ENCODE measurements around the gene HELZ. TPM values are rescaled to one million over a fixed set of nuclear protein-coding genes. Genes with fewer than 3 reads are reported as not detected.

The HELZ gene
- total RNA-seq, 2 experiments from 2014 or later: 98.2 to 109 TPM

DNA sequence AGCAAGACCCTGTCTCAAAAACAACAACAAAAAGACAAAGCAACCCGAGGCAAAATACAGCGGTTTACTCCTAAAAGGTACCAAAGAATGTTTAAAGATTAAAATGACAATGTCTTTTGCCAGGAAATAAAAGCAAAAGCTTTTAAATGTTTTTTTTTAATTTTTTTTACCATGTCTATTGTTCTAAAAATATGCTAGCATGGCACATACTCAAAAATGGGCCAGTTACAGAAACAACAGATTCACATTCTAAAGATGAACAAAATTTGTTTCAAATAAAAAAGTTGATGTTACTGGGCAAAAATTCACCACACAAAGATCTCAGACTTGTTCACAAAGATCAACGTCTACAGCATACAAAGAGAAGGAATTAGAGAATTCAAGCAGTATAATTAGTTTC is 159.6 kb downstream of the HELZ start:
- POLR2A ChIA-PET: no interaction called here
- peaks cover 47% of the 10 kb centered on the region for H3K36me3 Mint-ChIP-seq (ENCODE audit: low read depth)
- no peaks in the 10 kb centered on the region for H3K27me3 Mint-ChIP-seq
- no peaks in the 10 kb centered on the region for H3K9me3 Mint-ChIP-seq
- CTCF ChIA-PET: no interaction called here
- no peak overlapping the region for H3K27ac Mint-ChIP-seq
- peaks cover 22% of the 10 kb centered on the region for H3K4me1 Mint-ChIP-seq
- no peak for DNase-seq
- no peak overlapping the region for H3K4me3 Mint-ChIP-seq

DNA sequence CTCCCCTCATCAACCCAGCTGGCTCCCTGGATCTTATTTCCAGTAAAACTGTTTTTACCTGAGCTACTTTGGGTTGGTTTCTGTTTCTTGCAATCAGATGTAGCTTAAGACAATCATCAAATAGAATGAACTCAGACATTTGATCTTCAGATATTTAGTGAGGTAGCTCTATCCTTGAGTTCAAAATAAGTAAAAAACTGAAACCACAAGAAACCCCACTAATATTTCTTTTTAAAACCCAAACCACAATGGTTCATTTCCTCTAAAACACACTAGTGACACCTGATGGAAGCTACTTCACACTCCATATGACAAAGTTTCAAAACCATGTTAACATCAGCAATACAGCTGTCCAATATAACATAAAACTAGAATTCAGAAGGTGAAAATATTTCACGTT is 162.9 kb downstream of the HELZ start:
- H3K36me3 Mint-ChIP-seq (ENCODE audit: low read depth): peaks cover 34% of the 10 kb centered on the region
- POLR2A ChIA-PET: interaction anchor here (0.9 to 1.6 kb wide), 2 partner anchors 13 to 354 kb away, joined by 3 to 4 read pairs; no protein-coding TSS in a partner anchor
- H3K9me3 Mint-ChIP-seq: no peaks in the 10 kb centered on the region
- CTCF ChIA-PET: interaction anchor here (0.5 to 1.7 kb wide), 10 partner anchors 10 to 1980 kb away, joined by 3 to 6 read pairs (median 3); no protein-coding TSS in a partner anchor
- DNase-seq: no peak
- H3K27ac Mint-ChIP-seq: peak overlapping the region; percentile 79
- no peak overlapping the region for H3K4me3 Mint-ChIP-seq
- H3K4me1 Mint-ChIP-seq: peaks cover 19% of the 10 kb centered on the region
- no peaks in the 10 kb centered on the region for H3K27me3 Mint-ChIP-seq

DNA sequence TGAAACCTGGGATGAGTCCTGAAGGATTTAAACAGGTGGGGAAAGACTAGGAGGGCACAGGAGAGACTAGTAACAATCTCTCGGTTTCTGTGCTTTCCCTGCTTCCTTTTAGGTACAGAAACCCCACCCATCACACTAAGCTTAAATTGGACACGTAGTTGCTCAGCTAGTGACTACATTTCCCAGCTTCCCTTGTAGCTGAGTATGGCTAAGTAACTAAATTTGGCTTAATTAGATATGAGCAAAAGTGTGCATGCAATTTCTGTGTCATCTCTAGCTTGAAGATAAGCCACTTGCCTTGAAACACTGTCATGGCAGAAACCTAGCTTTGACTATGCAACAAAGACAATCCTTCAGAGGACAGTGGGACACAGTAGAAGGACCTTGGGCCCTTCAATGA is 164.2 kb downstream of the HELZ start:
- Mint-ChIP-seq H3K27ac (peak overlapping the region; percentile 26), H3K4me1 (peaks cover 19% of the 10 kb centered on the region), H3K27me3 (no peaks in the 10 kb centered on the region), H3K9me3 (no peaks in the 10 kb centered on the region), H3K36me3 (ENCODE audit: low read depth) (peaks cover 27% of the 10 kb centered on the region), H3K4me3 (no peak overlapping the region)
- ChIA-PET CTCF (interaction anchor here (0.6 kb wide), 1 partner anchor 66 kb away, joined by 3 read pairs; no protein-coding TSS in a partner anchor), POLR2A (no interaction called here)
- no peak for DNase-seq

DNA sequence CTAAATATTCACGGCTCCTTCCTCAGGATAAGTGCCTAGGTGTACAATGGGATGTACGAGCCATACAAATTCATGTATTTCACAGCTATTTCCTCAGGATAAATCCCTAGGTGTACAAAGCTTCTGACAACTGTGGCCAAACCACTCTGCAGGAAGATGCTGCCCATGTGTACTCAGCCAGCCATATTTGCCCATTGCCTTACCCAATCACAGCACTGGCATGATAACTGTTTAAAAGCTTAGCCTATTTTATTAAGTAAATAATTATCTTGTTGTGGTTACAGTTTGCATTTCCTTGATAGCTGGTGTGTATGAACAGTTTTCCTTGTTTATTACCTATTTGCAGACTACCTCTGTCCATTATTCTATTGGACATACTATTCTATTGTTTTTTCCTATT is 165.5 kb downstream of the HELZ start:
- H3K36me3 Mint-ChIP-seq (ENCODE audit: low read depth): peaks cover 25% of the 10 kb centered on the region
- H3K4me1 Mint-ChIP-seq: peaks cover 19% of the 10 kb centered on the region
- CTCF ChIA-PET: interaction anchor here (0.6 kb wide), 1 partner anchor 834 kb away, joined by 3 read pairs; no protein-coding TSS in a partner anchor
- no peak for DNase-seq
- no peaks in the 10 kb centered on the region for H3K27me3 Mint-ChIP-seq
- no peaks in the 10 kb centered on the region for H3K9me3 Mint-ChIP-seq
- POLR2A ChIA-PET: no interaction called here
- no peak overlapping the region for H3K4me3 Mint-ChIP-seq
- H3K27ac Mint-ChIP-seq: no peak overlapping the region

DNA sequence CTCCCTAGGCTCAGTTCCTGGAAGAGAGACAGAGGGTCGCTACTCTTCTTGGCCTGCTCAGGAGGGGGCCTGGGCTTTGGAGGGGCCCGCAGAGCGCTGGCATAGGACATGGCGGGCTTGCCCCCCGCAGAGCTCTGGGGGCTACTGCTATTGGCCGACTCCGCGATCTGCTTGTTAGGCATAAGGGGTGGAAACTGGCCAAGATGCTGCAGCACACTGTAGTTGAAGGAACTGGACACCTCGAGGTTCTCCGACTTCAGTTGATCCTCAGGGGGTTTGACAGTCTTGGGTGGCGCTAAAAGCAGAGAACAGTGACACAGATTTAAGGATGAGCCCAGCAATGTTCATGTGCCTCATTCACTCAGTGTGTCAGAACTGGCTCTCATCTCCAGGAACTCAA is 166.7 kb downstream of the HELZ start:
- Mint-ChIP-seq H3K4me3 (no peak overlapping the region), H3K9me3 (no peaks in the 10 kb centered on the region), H3K36me3 (ENCODE audit: low read depth) (peaks cover 28% of the 10 kb centered on the region), H3K4me1 (peaks cover 15% of the 10 kb centered on the region), H3K27ac (no peak overlapping the region), H3K27me3 (no peaks in the 10 kb centered on the region)
- DNase-seq: no peak
- CTCF ChIA-PET: no interaction called here
- POLR2A ChIA-PET: interaction anchor here (1.1 kb wide), 1 partner anchor 9 kb away, joined by 4 read pairs; no protein-coding TSS in a partner anchor

DNA sequence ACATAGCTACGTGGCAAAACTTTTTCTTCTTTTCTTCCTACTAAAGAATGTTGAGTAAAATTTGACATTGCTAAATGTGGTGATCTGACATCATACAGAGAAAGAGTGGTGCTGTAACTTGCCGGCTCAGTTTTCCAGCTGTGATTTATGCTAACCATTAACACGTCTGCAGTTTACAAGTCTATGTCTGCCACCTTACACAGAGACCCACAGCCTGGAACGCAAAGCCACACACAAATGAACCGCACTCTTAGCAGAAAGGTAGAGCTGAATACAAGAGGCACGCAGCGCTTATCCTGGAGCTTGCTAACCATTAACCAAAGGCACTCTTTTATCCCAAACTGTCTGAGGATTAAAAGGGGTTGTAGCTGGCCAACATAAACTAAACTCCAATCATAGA is 168.7 kb downstream of the HELZ start:
- POLR2A ChIA-PET: interaction anchor here (0.5 kb wide), 1 partner anchor 166 kb away, joined by 3 read pairs; no protein-coding TSS in a partner anchor
- Mint-ChIP-seq H3K36me3 (ENCODE audit: low read depth) (peaks cover 28% of the 10 kb centered on the region), H3K9me3 (no peaks in the 10 kb centered on the region), H3K27ac (no peak overlapping the region), H3K27me3 (no peaks in the 10 kb centered on the region), H3K4me3 (no peak overlapping the region), H3K4me1 (peaks cover 5% of the 10 kb centered on the region)
- CTCF ChIA-PET: no interaction called here
- no peak for DNase-seq

DNA sequence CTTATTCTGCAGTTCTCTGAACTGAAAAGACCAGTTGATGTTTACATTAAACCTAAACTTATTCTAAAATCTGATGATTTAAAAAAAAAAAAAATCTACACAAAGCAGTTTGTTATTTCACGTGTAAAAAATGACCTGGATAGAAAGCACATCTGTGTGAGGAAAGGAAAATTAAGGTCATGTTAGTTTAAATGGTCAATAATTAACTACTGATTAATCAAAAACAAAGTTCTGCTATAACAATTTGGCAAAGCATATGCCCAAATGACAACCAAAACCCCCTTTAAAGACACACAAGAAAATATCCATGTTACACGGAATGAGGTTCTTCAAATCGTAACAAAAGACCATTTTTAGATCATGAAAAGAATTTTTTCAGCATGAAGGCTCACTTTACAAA is 170.2 kb downstream of the HELZ start:
- H3K9me3 Mint-ChIP-seq: no peaks in the 10 kb centered on the region
- H3K4me3 Mint-ChIP-seq: no peak overlapping the region
- no peaks in the 10 kb centered on the region for H3K27me3 Mint-ChIP-seq
- no peak overlapping the region for H3K27ac Mint-ChIP-seq
- H3K4me1 Mint-ChIP-seq: no peaks in the 10 kb centered on the region
- POLR2A ChIA-PET: no interaction called here
- CTCF ChIA-PET: no interaction called here
- peaks cover 33% of the 10 kb centered on the region for H3K36me3 Mint-ChIP-seq (ENCODE audit: low read depth)
- DNase-seq: no peak

DNA sequence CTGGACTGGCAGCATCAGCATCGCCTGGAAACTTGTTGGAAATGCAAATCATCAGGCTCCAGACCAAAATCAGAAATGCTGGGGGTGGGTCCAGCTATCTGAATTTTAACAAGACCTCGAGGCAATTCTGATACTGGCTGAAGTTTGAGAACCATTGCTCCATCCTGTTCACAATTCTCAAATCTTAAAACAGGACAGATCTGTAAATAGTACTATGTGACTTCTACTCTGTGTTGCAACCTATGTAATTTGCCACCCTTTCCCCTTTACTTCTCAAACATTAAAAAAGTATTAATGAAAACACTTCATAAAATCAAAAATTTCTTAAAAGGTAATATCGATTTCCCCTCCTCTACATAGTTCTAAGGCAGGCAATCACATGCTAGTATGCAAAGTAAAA is 172.1 kb downstream of the HELZ start:
- no peak for DNase-seq
- ChIA-PET POLR2A (no interaction called here), CTCF (no interaction called here)
- no peak overlapping the region for H3K27ac Mint-ChIP-seq
- H3K36me3 Mint-ChIP-seq (ENCODE audit: low read depth): peaks cover 27% of the 10 kb centered on the region
- no peak overlapping the region for H3K4me3 Mint-ChIP-seq
- H3K4me1 Mint-ChIP-seq: no peaks in the 10 kb centered on the region
- H3K27me3 Mint-ChIP-seq: no peaks in the 10 kb centered on the region
- no peaks in the 10 kb centered on the region for H3K9me3 Mint-ChIP-seq

DNA sequence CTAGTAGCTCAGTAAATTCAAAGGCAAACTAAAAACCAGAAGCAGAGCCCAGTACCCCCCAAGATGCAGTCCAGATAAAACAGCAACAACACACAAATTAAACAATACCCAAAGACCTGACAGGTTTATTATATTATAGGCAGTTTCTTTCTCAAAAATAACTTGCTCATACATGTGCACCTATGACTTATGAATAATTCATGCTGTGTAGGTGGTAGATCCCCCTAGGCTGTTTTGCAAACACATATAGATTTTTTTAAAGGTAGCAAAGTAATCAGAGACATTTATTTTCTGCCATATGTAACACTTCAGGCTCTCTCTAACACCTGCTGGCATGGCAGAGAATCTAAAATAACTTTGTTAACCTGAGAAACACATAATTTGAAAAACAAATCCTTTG is 173.4 kb downstream of the HELZ start:
- Mint-ChIP-seq H3K9me3 (no peaks in the 10 kb centered on the region), H3K4me3 (no peak overlapping the region), H3K4me1 (no peaks in the 10 kb centered on the region), H3K27ac (no peak overlapping the region), H3K36me3 (ENCODE audit: low read depth) (peaks cover 24% of the 10 kb centered on the region), H3K27me3 (no peaks in the 10 kb centered on the region)
- ChIA-PET POLR2A (no interaction called here), CTCF (interaction anchor here (0.6 to 1.6 kb wide), 2 partner anchors 11 to 239 kb away, joined by 3 to 6 read pairs; no protein-coding TSS in a partner anchor)
- DNase-seq: no peak

DNA sequence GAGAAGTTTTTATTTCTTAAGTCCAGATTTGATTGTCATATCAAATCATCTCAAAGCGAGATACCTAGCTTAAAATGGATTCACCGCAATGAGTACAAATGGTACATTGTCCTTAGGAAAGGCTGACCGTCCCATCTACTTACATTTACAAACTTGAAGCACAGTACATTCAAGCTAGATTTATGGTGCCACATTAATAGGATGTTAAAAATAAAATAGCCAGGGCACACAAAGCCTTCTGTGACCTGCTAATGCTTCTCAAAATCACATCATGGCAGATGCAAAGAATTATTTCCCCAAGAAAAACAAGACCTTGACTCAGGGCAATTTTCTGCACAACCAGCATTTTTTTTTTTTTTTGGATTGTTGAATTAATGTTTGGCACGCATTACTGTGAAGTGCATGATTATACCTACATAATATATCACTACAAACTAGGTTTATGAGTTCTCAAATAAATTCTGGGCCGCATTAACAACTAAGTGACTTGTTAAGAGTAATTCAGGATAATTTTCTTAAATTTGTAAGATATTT is 175.3 kb downstream of the HELZ start:
- no peak overlapping the region for H3K27ac Mint-ChIP-seq
- ChIA-PET POLR2A (interaction anchor here (1.2 to 2.1 kb wide), 2 partner anchors 8 to 12 kb away, joined by 3 to 4 read pairs; no protein-coding TSS in a partner anchor), CTCF (interaction anchor here (0.5 kb wide), 1 partner anchor 201 kb away, joined by 5 read pairs; no protein-coding TSS in a partner anchor)
- H3K36me3 Mint-ChIP-seq (ENCODE audit: low read depth): peaks cover 18% of the 10 kb centered on the region
- no peak overlapping the region for H3K4me3 Mint-ChIP-seq
- H3K4me1 Mint-ChIP-seq: no peaks in the 10 kb centered on the region
- no peaks in the 10 kb centered on the region for H3K27me3 Mint-ChIP-seq
- no peaks in the 10 kb centered on the region for H3K9me3 Mint-ChIP-seq
- DNase-seq: no peak

DNA sequence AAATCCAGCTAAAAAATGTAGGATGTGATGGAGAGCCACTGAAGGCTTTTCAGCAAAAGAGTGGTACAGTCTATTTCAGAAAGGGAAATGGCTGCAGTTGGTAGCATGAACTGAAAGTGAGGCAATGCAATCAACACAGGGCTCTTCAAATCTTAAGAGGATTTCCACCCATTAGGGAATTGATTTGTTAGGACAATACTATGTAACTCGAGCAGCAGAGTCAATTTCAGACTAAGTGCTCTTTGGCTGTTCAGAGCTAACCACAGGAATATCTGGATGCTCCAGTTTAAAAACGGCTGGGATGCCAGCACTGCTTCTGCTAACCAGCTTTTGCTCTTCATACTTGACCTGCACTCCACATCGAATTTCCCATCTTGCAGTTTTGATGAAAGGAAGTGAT is 176.0 kb downstream of the HELZ start:
- H3K27ac Mint-ChIP-seq: no peak overlapping the region
- H3K4me1 Mint-ChIP-seq: no peaks in the 10 kb centered on the region
- no peak overlapping the region for H3K4me3 Mint-ChIP-seq
- DNase-seq: no peak
- H3K27me3 Mint-ChIP-seq: no peaks in the 10 kb centered on the region
- no peaks in the 10 kb centered on the region for H3K9me3 Mint-ChIP-seq
- ChIA-PET CTCF (interaction anchor here (0.5 kb wide), 1 partner anchor 201 kb away, joined by 5 read pairs; no protein-coding TSS in a partner anchor), POLR2A (interaction anchor here (1.0 to 2.1 kb wide), 4 partner anchors 9 to 290 kb away, joined by 3 to 4 read pairs (median 3); no protein-coding TSS in a partner anchor)
- H3K36me3 Mint-ChIP-seq (ENCODE audit: low read depth): peaks cover 17% of the 10 kb centered on the region

DNA sequence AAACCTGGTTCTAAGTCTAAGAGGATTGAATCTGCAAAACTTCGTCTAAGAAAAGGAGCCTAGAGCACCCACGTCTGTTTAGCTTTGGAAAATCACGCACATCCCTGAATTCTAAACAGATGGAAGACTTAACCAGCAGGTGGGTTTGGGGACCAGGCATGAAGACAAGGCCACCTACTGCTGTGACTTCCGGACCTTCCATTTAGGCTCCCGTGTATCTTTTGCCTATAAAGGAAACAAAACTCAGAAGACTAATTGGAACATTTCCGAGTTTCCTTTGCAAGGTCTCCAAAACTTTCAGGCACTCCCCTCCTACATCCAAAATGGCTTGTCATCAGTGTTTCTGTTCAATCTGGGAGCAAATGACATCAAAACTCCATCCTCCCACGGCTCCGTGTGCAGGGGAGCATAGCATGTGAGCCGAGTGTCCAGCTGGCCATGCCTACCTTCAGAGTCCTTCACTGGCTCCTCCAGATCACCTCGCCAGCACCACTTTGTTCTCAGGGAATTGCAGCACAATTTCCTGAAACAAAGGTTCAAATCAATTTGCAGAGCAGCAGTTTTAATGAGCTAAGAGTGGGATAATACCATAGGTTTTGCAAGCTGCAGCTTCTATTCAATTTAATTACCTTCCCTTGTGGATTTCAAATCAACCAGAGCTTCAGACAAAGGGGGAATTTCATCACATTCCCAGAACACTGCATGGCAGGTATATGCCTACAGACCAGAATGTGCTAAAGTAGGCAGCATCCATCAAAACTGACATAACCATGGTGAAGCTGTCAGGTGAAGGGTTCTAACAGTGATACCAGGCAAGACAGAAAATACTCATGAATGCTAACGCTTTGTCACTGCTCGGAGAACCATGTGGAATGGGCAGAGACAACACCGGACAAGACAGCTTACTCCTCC is 177.2 kb downstream of the HELZ start:
- POLR2A ChIA-PET: interaction anchor here (1.0 to 2.1 kb wide), 4 partner anchors 10 to 292 kb away, joined by 3 to 4 read pairs (median 3); no protein-coding TSS in a partner anchor

DNA sequence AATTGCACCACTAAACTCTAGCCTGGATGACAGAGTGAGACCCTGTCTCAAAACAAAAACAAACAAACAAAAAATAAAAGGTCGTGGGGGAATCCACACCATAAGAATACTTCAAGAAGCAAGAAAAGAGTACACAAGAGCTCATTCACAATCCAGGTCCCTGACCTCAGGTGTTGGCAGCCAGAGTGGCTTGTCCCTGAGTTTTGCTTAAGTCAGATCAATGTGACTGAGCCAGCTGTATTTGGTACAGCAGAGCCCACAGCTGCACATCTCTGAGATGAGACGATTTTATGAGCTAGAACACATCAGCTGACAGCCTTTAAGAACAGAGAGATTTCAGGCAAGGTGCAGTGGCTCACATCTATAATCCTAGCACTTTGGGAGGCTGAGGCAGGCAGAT is 178.3 kb downstream of the HELZ start:
- H3K4me3 Mint-ChIP-seq: no peak overlapping the region
- ChIA-PET CTCF (no interaction called here), POLR2A (no interaction called here)
- no peaks in the 10 kb centered on the region for H3K4me1 Mint-ChIP-seq
- H3K36me3 Mint-ChIP-seq (ENCODE audit: low read depth): peaks cover 8% of the 10 kb centered on the region
- no peak overlapping the region for H3K27ac Mint-ChIP-seq
- H3K27me3 Mint-ChIP-seq: no peaks in the 10 kb centered on the region
- no peak for DNase-seq
- no peaks in the 10 kb centered on the region for H3K9me3 Mint-ChIP-seq

More for the DNA sequence above, 177.2 kb downstream of the HELZ start:
- H3K36me3 Mint-ChIP-seq (ENCODE audit: low read depth): peaks cover 8% of the 10 kb centered on the region
- H3K27me3 Mint-ChIP-seq: no peaks in the 10 kb centered on the region
- CTCF ChIA-PET: no interaction called here
- H3K4me3 Mint-ChIP-seq: no peak overlapping the region
- H3K4me1 Mint-ChIP-seq: no peaks in the 10 kb centered on the region
- peak overlapping the region; percentile 12 for H3K27ac Mint-ChIP-seq
- no peaks in the 10 kb centered on the region for H3K9me3 Mint-ChIP-seq
- DNase-seq: no peak
